ENCODE data around the gene CWC27.
A peak's percentile ranks its signal among the peaks of the same experiment; 100 is the strongest.

The CWC27 gene

GRCh38 chr5:65032250-65032649 is 263.5 kb downstream of the CWC27 start:
- TF ChIP-seq, protein P1, sequence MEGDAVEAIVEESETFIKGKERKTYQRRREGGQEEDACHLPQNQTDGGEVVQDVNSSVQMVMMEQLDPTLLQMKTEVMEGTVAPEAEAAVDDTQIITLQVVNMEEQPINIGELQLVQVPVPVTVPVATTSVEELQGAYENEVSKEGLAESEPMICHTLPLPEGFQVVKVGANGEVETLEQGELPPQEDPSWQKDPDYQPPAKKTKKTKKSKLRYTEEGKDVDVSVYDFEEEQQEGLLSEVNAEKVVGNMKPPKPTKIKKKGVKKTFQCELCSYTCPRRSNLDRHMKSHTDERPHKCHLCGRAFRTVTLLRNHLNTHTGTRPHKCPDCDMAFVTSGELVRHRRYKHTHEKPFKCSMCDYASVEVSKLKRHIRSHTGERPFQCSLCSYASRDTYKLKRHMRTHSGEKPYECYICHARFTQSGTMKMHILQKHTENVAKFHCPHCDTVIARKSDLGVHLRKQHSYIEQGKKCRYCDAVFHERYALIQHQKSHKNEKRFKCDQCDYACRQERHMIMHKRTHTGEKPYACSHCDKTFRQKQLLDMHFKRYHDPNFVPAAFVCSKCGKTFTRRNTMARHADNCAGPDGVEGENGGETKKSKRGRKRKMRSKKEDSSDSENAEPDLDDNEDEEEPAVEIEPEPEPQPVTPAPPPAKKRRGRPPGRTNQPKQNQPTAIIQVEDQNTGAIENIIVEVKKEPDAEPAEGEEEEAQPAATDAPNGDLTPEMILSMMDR (IDR thresholded peaks at IDR 0.05; ENCODE audit: low read depth, low read length, missing control alignments), result no peak
- no peak for DNase-seq (ENCODE audit: low read depth)
- no peak overlapping the region for H3K4me3 ChIP-seq (ENCODE audit: low read depth, low read length)

DNA sequence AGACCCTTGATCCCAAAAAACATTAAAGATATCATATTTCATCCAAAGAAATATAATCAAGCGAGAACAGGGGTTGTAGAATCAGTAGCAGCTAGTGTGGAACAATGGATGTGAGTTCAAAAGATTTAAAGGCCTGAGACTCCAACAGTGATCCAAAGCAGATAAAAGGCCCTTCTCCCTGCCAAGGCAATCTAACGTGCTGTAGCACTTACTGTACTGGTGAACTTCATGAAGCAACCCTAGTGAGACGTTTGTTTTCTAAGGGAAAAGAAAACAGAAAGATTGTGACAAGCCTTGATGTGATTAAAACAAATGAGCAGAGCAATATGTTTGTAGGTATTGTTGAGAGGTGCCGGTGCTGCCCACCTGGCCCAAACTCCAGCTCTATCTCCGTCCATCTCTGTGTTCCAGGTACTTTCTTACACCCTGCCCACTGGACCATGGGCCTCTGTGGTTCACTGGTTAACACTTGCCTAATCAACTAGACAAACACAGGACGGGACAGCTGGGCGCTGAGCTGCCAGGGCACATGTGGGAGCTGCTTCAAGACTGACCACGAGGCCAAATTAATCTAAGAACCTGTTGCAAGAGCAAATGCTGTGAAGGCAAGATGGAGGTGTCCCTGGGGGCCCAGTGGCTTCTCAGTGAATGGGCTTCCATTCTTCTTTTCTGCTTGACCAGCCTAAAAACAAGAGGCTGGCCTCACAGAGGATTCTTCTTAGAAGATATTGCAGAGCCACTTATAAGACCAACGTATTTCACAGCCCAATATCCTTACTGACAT is 265.5 kb downstream of the CWC27 start:
- no peak overlapping the region for H3K4me3 ChIP-seq (ENCODE audit: low read depth, low read length)
- TF ChIP-seq, protein P1 (IDR thresholded peaks at IDR 0.05; ENCODE audit: low read depth, low read length, missing control alignments), result no peak
- DNase-seq (ENCODE audit: low read depth), result no peak

DNA sequence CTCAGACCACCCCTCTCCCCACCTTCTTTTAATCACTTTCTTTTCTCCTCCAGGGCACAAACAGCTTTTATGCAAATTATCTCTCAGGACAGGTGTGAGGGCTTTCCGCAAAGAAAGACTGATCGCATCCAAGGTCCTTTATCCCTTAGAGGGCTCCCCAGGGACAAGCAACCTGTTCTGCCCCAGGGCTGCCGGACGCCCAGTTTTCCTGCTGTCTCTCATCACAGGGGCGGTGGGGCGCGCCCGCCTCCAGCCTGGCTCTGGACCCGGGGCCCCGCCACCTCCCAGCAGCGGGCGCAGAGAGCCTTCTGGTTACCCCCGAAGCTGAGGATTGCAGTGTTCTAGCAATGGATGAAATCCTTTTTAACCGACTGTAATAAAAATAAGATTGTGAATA is 266.1 kb downstream of the CWC27 start:
- peak overlapping the region; percentile 74 for H3K4me3 ChIP-seq (ENCODE audit: low read depth, low read length)
- TF ChIP-seq, protein P1 (IDR thresholded peaks at IDR 0.05; ENCODE audit: low read depth, low read length, missing control alignments), result no peak
- no peak for DNase-seq (ENCODE audit: low read depth)

DNA sequence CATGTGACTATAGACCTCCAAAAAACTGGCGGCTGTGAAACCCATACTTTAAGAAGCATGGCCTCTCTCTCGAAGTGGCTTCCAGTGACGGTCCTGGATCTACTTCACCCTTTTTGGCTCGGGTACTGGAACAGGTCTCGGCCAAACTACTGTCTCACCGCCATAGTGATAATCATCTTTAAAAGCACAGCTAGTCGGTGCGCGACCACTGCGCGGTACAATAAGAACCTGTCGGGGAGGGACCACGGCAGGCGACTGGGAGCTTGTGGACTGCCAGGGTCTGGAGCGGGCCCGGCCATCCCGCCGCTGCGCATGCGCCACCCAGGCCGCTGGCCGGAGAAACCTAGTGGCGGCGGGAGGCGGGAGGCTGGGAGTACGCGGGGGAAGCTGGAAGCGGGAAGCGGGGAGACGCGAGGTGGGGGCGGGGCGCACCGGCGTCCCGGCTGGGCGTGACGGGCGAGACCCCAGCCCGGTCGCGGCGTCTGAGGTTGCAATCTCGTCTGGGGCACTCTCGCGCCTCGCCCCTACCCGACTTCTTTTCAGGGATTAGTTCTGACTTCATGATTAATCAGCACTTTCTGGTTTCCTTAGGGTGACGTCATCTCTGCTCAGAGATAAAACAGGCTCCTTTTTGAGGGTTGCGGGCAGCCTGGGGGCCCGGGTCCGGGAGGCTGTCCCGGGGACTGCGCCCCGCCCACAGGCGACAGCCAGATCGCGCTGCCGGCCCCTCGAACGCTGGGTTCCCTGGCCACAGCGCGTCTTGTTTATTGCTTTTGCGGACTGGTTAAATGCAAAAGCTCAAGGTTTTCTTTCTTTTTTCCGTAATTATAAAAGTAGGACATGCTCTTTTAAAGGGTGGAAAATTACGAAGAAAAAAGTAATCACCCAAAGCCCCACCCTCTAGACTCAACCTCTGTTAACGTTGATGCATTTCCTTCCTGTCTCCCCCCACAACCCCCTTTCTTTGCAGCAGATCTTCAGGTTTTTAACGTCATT is 266.8 kb downstream of the CWC27 start:
- H3K4me3 ChIP-seq (ENCODE audit: low read depth, low read length), result peak overlapping the region; percentile 74
- no peak for DNase-seq (ENCODE audit: low read depth)
- TF ChIP-seq, protein P1 (IDR thresholded peaks at IDR 0.05; ENCODE audit: low read depth, low read length, missing control alignments), result no peak

DNA sequence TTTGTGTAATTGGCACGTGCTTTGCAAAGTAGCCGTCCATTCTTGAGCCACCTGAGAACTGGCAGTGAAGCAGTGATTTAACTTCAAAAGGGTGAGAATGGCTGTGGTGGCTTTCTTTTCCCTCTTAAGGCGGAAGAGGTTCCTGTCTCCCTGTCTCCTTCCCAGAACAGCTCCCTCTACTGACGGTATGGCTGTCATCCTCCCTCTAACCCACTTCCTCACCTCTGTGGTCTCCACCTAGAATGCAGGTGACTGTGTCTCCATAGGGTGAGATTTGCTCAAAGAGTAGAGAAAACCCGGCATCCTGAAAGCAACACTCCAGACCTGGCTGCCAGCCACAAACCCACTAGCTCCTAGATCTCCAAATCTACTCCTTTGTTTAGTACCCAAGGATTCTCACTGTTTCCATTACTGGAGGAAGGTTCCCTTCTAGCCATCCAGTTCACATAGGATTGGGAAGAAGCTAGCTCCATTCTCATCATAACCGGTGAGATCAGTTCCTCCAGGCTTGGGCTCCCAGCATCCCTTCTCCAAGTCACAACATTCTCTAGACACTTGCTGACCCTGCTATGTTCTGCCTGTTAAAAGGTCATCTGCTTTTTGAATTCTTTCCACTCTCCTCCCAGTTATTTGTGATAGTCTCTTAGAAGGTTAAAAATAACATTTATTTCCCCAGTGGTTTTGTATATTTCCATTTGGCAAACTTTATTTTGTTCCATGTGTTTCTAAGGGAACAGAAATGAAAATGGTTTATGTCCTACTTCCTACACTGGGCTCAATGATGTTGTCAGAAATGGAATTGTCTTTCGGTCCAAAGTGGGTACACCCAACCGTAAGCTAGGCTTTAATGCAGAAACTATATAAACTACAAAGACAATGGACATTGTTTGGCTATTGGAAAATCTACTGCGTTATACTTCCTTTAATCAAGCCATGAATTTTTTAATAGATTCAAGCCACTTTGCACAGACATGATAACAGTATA is 269.4 kb downstream of the CWC27 start:
- TF ChIP-seq, protein P1 (IDR thresholded peaks at IDR 0.05; ENCODE audit: low read depth, low read length, missing control alignments), result peak; percentile 68
- no peak for DNase-seq (ENCODE audit: low read depth)
- no peak overlapping the region for H3K4me3 ChIP-seq (ENCODE audit: low read depth, low read length)

Measured in GM12864 (cell line).